Activated effector memory CD4-positive, alpha-beta T cell treated with anti-CD3 and anti-CD28 coated beads, Interleukin-2, amount 50 U/mL, for 16 hours (primary cell): ENCODE data around the gene GRM6.

Experiments
- DNase-seq: peaks from one replicate; pipeline ENCODE4 v3.0.0-alpha.2; 2020

GRM6 gene

GRCh38 chr5:178983728-178984127 lies 11.4 kb downstream of the GRM6 start:
- no peak for DNase-seq

GRCh38 chr5:178982941-178983340 lies 12.2 kb downstream of the GRM6 start:
- DNase-seq: no peak

- no peak for DNase-seq
Measured at GRCh38 chr5:178981381-178981780, 13.7 kb downstream of the GRM6 start.

- DNase-seq: no peak
Measured at GRCh38 chr5:178965465-178966055, 29.6 kb downstream of the GRM6 start.

- no peak for DNase-seq
Measured at GRCh38 chr5:178941361-178941760, 53.8 kb downstream of the GRM6 start.

- DNase-seq: no peak
Measured at GRCh38 chr5:178940569-178941360, 54.4 kb downstream of the GRM6 start, which contains the start of gene ZNF454. Gene ZNF454, plus strand, starts transcription at chr5:178941198. Its CDS starts 1,594 bp downstream, at chr5:178942792.

GRCh38 chr5:178931846-178932760 lies 63.0 kb downstream of the GRM6 start:
- no peak for DNase-seq
